Measurements from ENCODE around the gene GYPC.
"Not testable (repeated sequence)": the region's sequence is repeated elsewhere in the genome, so short reads cannot be mapped to it uniquely, and the experiment has no call there.

Gene GYPC

GRCh38 chr2:126715576-126716406, 59.8 kb downstream of the GYPC start:
- Histone ChIP-seq H3K4me1 (ENCODE audit: insufficient read depth, insufficient read length) (no peaks in the 10 kb centered on the region), H3K4me3 (ENCODE audit: insufficient read length, low read depth) (no peak overlapping the region), H3K9ac (ENCODE audit: insufficient read length, low read depth) (no peak overlapping the region), H3K36me3 (ENCODE audit: insufficient read depth, insufficient read length, low read length) (no peaks in the 10 kb centered on the region), H3K27me3 (ENCODE audit: insufficient read depth, insufficient read length) (no peaks in the 10 kb centered on the region), H3K9me3 (ENCODE audit: insufficient read depth, low read length) (no peaks in the 10 kb centered on the region; the same call in 1 of the 2 replicates)
- DNase-seq (ENCODE audit: low read depth, low spot score): no peak
- TF ChIP-seq SUZ12 (IDR thresholded peaks at IDR 0.05; ENCODE audit: extremely low read depth, insufficient read depth, insufficient read length): no peak
- TF ChIP-seq YY1 (IDR thresholded peaks at IDR 0.05; ENCODE audit: insufficient read depth, insufficient read length): no peak
- TF ChIP-seq ZNF274 (IDR thresholded peaks at IDR 0.05; ENCODE audit: low read depth, low read length): no peak

DNA sequence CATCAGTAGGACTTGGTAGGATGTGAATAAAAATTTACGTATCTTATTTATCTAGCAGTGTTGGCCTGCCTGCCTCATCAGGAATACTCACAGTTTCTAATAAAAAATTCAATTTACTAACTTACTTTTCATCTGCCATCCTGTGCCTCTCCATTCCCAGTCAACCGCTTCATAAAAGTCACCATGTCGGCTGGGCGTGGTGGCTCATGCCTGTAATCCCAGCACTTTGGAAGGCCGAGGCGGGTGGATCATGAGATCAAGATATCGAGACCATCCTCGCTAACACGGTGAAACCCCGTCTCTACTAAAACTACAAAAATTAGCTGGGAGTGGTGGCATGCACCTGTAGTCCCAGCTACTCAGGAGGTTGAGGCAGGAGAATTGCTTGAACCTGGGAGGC, 61.3 kb downstream of the GYPC start:
- H3K4me1 ChIP-seq (ENCODE audit: insufficient read depth, insufficient read length); H3K36me3 ChIP-seq (ENCODE audit: insufficient read depth, insufficient read length, low read length); H3K9ac ChIP-seq (ENCODE audit: insufficient read length, low read depth); H3K27me3 ChIP-seq (ENCODE audit: insufficient read depth, insufficient read length); DNase-seq (ENCODE audit: low read depth, low spot score); H3K4me3 ChIP-seq (ENCODE audit: insufficient read length, low read depth); H3K9me3 ChIP-seq (ENCODE audit: insufficient read depth, low read length): not testable (repeated sequence)

GRCh38 chr2:126717928-126718327, 62.0 kb downstream of the GYPC start:
- Histone ChIP-seq H3K9me3 (ENCODE audit: insufficient read depth, low read length) (no peaks in the 10 kb centered on the region; the same call in 1 of the 2 replicates), H3K9ac (ENCODE audit: insufficient read length, low read depth) (no peak overlapping the region), H3K4me1 (ENCODE audit: insufficient read depth, insufficient read length) (no peaks in the 10 kb centered on the region), H3K36me3 (ENCODE audit: insufficient read depth, insufficient read length, low read length) (no peaks in the 10 kb centered on the region), H3K4me3 (ENCODE audit: insufficient read length, low read depth) (no peak overlapping the region), H3K27me3 (ENCODE audit: insufficient read depth, insufficient read length) (no peaks in the 10 kb centered on the region)
- DNase-seq (ENCODE audit: low read depth, low spot score): no peak
- TF ChIP-seq ZNF274 (IDR thresholded peaks at IDR 0.05; ENCODE audit: low read depth, low read length) (no peak), SUZ12 (IDR thresholded peaks at IDR 0.05; ENCODE audit: extremely low read depth, insufficient read depth, insufficient read length) (no peak), YY1 (IDR thresholded peaks at IDR 0.05; ENCODE audit: insufficient read depth, insufficient read length) (no peak)

- H3K27me3 ChIP-seq (ENCODE audit: insufficient read depth, insufficient read length): no peaks in the 10 kb centered on the region
- no peak for DNase-seq (ENCODE audit: low read depth, low spot score)
- H3K4me3 ChIP-seq (ENCODE audit: insufficient read length, low read depth): no peak overlapping the region
These were observed 63.4 kb downstream of the GYPC start for GRCh38 chr2:126719191-126719832.

DNA sequence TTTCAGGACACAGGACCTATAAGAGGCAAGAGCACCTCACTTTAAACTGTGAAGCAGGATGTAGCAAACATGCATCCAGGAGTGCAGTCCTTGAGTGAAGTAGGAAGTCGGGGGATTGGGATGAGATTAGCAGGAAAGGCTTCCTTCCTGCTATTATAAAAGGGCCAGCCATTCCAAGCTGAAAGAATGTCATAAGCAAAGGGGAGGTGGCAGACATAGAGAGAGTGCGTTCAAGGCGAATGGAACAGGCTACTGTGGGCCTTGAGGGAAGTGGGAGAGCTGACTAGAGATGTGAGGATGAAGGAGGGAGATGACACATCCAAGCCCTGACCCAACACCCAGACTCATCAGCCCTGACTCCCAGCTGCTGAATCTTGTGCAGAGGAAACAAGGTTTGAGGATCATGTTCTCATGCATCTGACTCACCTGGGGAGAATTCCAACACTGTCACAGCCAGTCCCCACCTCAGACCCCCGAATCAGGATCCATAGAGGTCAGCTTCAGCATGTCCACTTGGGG, 63.9 kb downstream of the GYPC start:
- no peaks in the 10 kb centered on the region for H3K27me3 ChIP-seq (ENCODE audit: insufficient read depth, insufficient read length)
- H3K9me3 ChIP-seq (ENCODE audit: insufficient read depth, low read length): peaks cover 4% of the 10 kb centered on the region; the same call in 1 of the 2 replicates
- no peak for DNase-seq (ENCODE audit: low read depth, low spot score)
- no peaks in the 10 kb centered on the region for H3K4me1 ChIP-seq (ENCODE audit: insufficient read depth, insufficient read length)
- H3K36me3 ChIP-seq (ENCODE audit: insufficient read depth, insufficient read length, low read length): no peaks in the 10 kb centered on the region
- TF ChIP-seq ZNF274 (IDR thresholded peaks at IDR 0.05; ENCODE audit: low read depth, low read length): no peak
- TF ChIP-seq SUZ12 (IDR thresholded peaks at IDR 0.05; ENCODE audit: extremely low read depth, insufficient read depth, insufficient read length): no peak
- no peak for TF ChIP-seq YY1 (IDR thresholded peaks at IDR 0.05; ENCODE audit: insufficient read depth, insufficient read length)
- no peak overlapping the region for H3K9ac ChIP-seq (ENCODE audit: insufficient read length, low read depth)
- no peak overlapping the region for H3K4me3 ChIP-seq (ENCODE audit: insufficient read length, low read depth)

More at GRCh38 chr2:126719191-126719832, 63.4 kb downstream of the GYPC start:
- Histone ChIP-seq H3K36me3 (ENCODE audit: insufficient read depth, insufficient read length, low read length) (no peaks in the 10 kb centered on the region), H3K4me1 (ENCODE audit: insufficient read depth, insufficient read length) (no peaks in the 10 kb centered on the region), H3K9ac (ENCODE audit: insufficient read length, low read depth) (no peak overlapping the region), H3K9me3 (ENCODE audit: insufficient read depth, low read length) (no peaks in the 10 kb centered on the region; the same call in 1 of the 2 replicates)
- no peak for TF ChIP-seq SUZ12 (IDR thresholded peaks at IDR 0.05; ENCODE audit: extremely low read depth, insufficient read depth, insufficient read length)
- TF ChIP-seq ZNF274 (IDR thresholded peaks at IDR 0.05; ENCODE audit: low read depth, low read length): no peak
- TF ChIP-seq YY1 (IDR thresholded peaks at IDR 0.05; ENCODE audit: insufficient read depth, insufficient read length): no peak

DNA sequence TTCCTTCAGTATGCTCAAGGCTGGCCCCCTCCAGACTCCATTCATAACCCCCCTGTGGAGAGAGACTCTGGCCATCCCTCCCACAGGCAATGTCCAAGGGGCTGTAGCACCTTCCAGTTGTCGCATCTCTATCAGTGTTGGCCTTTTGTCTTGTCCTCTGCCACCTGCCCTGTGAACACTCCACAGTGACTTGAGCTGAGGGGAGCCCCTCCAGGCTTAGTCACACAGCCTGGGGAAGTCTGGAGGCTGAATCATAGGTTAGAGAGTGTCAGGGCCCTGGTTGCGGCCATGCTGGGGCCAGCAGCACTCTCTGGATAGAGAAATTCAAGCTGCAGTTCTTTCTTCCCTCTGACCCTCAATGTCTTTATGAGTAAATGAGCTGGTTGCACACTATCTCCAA, 64.7 kb downstream of the GYPC start:
- Histone ChIP-seq H3K9me3 (ENCODE audit: insufficient read depth, low read length) (peaks cover 10% of the 10 kb centered on the region), H3K27me3 (ENCODE audit: insufficient read depth, insufficient read length) (no peaks in the 10 kb centered on the region), H3K36me3 (ENCODE audit: insufficient read depth, insufficient read length, low read length) (no peaks in the 10 kb centered on the region), H3K9ac (ENCODE audit: insufficient read length, low read depth) (no peak overlapping the region), H3K4me1 (ENCODE audit: insufficient read depth, insufficient read length) (no peaks in the 10 kb centered on the region), H3K4me3 (ENCODE audit: insufficient read length, low read depth) (no peak overlapping the region)
- DNase-seq (ENCODE audit: low read depth, low spot score): no peak
- TF ChIP-seq SUZ12 (IDR thresholded peaks at IDR 0.05; ENCODE audit: extremely low read depth, insufficient read depth, insufficient read length) (no peak), YY1 (IDR thresholded peaks at IDR 0.05; ENCODE audit: insufficient read depth, insufficient read length) (no peak), ZNF274 (IDR thresholded peaks at IDR 0.05; ENCODE audit: low read depth, low read length) (no peak)

DNA sequence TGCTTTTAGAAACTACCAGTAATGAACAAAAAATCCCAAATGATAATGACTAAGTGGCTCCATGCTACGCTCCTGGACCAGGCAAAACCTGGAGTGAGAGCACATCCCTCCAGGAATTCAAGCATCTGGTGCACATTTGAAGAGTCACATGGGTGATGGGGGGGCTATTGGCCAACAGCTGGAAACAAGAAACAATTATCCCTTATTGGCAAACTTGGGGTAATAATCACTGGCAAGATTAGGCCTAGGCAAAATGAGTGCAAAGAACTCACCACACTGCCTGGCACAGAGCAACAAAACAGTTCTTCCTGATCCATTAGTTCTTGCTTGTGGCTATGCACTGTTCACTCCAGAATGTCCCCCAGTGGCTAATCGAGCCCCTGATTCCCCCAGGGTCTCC, 66.1 kb downstream of the GYPC start:
- TF ChIP-seq ZNF274 (IDR thresholded peaks at IDR 0.05; ENCODE audit: low read depth, low read length) (no peak), YY1 (IDR thresholded peaks at IDR 0.05; ENCODE audit: insufficient read depth, insufficient read length) (no peak), SUZ12 (IDR thresholded peaks at IDR 0.05; ENCODE audit: extremely low read depth, insufficient read depth, insufficient read length) (no peak)
- Histone ChIP-seq H3K36me3 (ENCODE audit: insufficient read depth, insufficient read length, low read length) (no peaks in the 10 kb centered on the region), H3K4me3 (ENCODE audit: insufficient read length, low read depth) (no peak overlapping the region), H3K9ac (ENCODE audit: insufficient read length, low read depth) (no peak overlapping the region), H3K4me1 (ENCODE audit: insufficient read depth, insufficient read length) (no peaks in the 10 kb centered on the region), H3K9me3 (ENCODE audit: insufficient read depth, low read length) (peaks cover 12% of the 10 kb centered on the region), H3K27me3 (ENCODE audit: insufficient read depth, insufficient read length) (no peaks in the 10 kb centered on the region)
- no peak for DNase-seq (ENCODE audit: low read depth, low spot score)
